H1 (cell line): ENCODE measurements around the gene PLA2G4D. TPM values are rescaled to one million over a fixed set of nuclear protein-coding genes. Genes with fewer than 3 reads are reported as not detected.

Experiments
- CTCF ChIA-PET: fragments of 300-600 bp; sonication (Branson Sonifier 250); formaldehyde crosslinking; loops from one replicate; lab custom pipeline; 2021; ENCODE audit not compliant: partially characterized antibody; lab: Charles Lee
- POLR2A ChIA-PET: fragments of 300-600 bp; sonication (Branson Sonifier 250); formaldehyde crosslinking; loops from one replicate; lab custom pipeline; 2021; ENCODE audit warnings: inconsistent platforms; ENCODE audit not compliant: partially characterized antibody; lab: Charles Lee
- DNase-seq, 2 experiments: peaks; one replicate each; pipeline versions ENCODE4 v3.0.0 to v3.0.0-alpha.2; 2010 to 2022; ENCODE audit warnings: low spot score in 2 of 2, low read depth in 1 of 2, mixed read lengths in 1 of 2
- FAIRE-seq: peaks from 2 replicates; lab custom pipeline; 2011; peaks lifted over from hg19 to GRCh38; lab: Jason Lieb, UNC
- H2AFZ ChIP-seq: 2 replicates; pipeline ENCODE4 v1.8.1; 2012; ENCODE audit warnings: low read length, inconsistent platforms
- H2AK5ac ChIP-seq: 2 replicates; pipeline ENCODE4 v1.6.1; 2013; ENCODE audit warnings: low read depth, low read length
- H2BK120ac ChIP-seq: replicated peaks from 2 replicates; pipeline ENCODE3; 2013; ENCODE audit warnings: low read depth, low read length, inconsistent platforms
- H2BK12ac ChIP-seq: 2 replicates; pipeline ENCODE4 v1.6.1; 2013; ENCODE audit warnings: low read depth, low read length
- H2BK15ac ChIP-seq: 2 replicates; pipeline ENCODE4 v1.6.1; 2013; ENCODE audit warnings: low read length
- H2BK20ac ChIP-seq: 2 replicates; pipeline ENCODE4 v1.6.1; 2013; ENCODE audit warnings: low read length
- H2BK5ac ChIP-seq: 2 replicates; pipeline ENCODE4 v1.6.1; 2013; ENCODE audit warnings: low read depth, low read length
- H3K14ac ChIP-seq: 2 replicates; pipeline ENCODE4 v1.6.1; 2013; ENCODE audit warnings: inconsistent platforms; ENCODE audit not compliant: insufficient read length
- H3K18ac ChIP-seq: 2 replicates; pipeline ENCODE4 v1.6.1; 2013; ENCODE audit warnings: low read length; ENCODE audit errors: extremely low read depth
- H3K23ac ChIP-seq: 2 replicates; pipeline ENCODE4 v1.6.1; 2013; ENCODE audit warnings: inconsistent platforms; ENCODE audit not compliant: insufficient read length
- H3K23me2 ChIP-seq: 2 replicates; pipeline ENCODE4 v1.6.1; 2013; ENCODE audit warnings: low read depth, low read length
- H3K27ac ChIP-seq: 2 replicates; pipeline ENCODE4 v1.6.1; 2011; ENCODE audit warnings: low read depth, low read length, inconsistent platforms
- H3K27me3 ChIP-seq, 4 experiments: replicated peaks in 1 of 4; 1 replicate in 1 of 4; 2 replicates in 3 of 4; pipeline versions ENCODE4 v1.6.1 to v1.8.1; 2011 to 2013; ENCODE audit warnings: low read length in 3 of 4, mild to moderate bottlenecking in 3 of 4, inconsistent platforms in 2 of 4, mixed read lengths in 2 of 4, moderate library complexity in 1 of 4; ENCODE audit not compliant: control insufficient read depth in 3 of 4, insufficient read depth in 3 of 4; ENCODE audit errors: extremely low read depth in 1 of 4
- H3K36me3 ChIP-seq, 4 experiments: 2 replicates each; pipeline versions ENCODE4 v1.6.1 to v1.8.1; 2011 to 2013; ENCODE audit warnings: mild to moderate bottlenecking in 4 of 4, low read length in 3 of 4, moderate library complexity in 2 of 4, control low read depth in 1 of 4, inconsistent platforms in 1 of 4; ENCODE audit not compliant: insufficient read depth in 4 of 4, control insufficient read depth in 2 of 4
- H3K4ac ChIP-seq: replicated peaks from 2 replicates; pipeline ENCODE3; 2013; ENCODE audit warnings: low read length, low read depth, mixed read lengths, inconsistent platforms; ENCODE audit not compliant: insufficient read length
- H3K4me1 ChIP-seq, 4 experiments: replicated peaks in 1 of 4; 1 replicate in 1 of 4; 2 replicates in 3 of 4; pipeline versions ENCODE4 v1.6.1 to v1.8.1; 2011 to 2013; ENCODE audit warnings: low read length in 3 of 4, inconsistent platforms in 2 of 4, mixed read lengths in 1 of 4; ENCODE audit not compliant: insufficient read depth in 4 of 4, control insufficient read depth in 3 of 4
- H3K4me2 ChIP-seq, 2 experiments: 2 replicates each; pipeline versions ENCODE4 v1.6.1 to v1.8.1; 2011 to 2013; ENCODE audit warnings: low read depth in 2 of 2, low read length in 2 of 2, control low read depth in 1 of 2, inconsistent platforms in 1 of 2, mild to moderate bottlenecking in 1 of 2; ENCODE audit not compliant: insufficient read depth in 1 of 2
- H3K4me3 ChIP-seq, 4 experiments: fragments of 200-600, 300-600 bp in 1 of 4; sonication (generic), shearing (Covaris generic), sonication (Bioruptor Twin) in 1 of 4; 2 replicates each; pipeline versions ENCODE4 v1.5.1 to v1.8.1; 2011 to 2016; ENCODE audit warnings: low read length in 4 of 4, low read depth in 3 of 4, control low read depth in 2 of 4, inconsistent platforms in 2 of 4, mild to moderate bottlenecking in 2 of 4, mixed read lengths in 1 of 4, moderate library complexity in 1 of 4; ENCODE audit not compliant: insufficient read depth in 2 of 4; ENCODE audit errors: extremely low read depth in 1 of 4
- H3K56ac ChIP-seq: replicated peaks from 2 replicates; pipeline ENCODE3; 2013; ENCODE audit warnings: low read depth, mild to moderate bottlenecking, mixed read lengths, low read length, inconsistent platforms; ENCODE audit not compliant: insufficient read length
- H3K79me1 ChIP-seq: 2 replicates; pipeline ENCODE4 v1.6.1; 2013; ENCODE audit warnings: low read depth, low read length, control low read depth
- H3K79me2 ChIP-seq, 2 experiments: 2 replicates each; pipeline versions ENCODE4 v1.6.1 to v1.8.1; 2012 to 2013; ENCODE audit warnings: low read length in 2 of 2, mild to moderate bottlenecking in 2 of 2, inconsistent platforms in 1 of 2; ENCODE audit not compliant: insufficient read depth in 2 of 2, control insufficient read depth in 1 of 2
- H3K9ac ChIP-seq, 4 experiments: replicated peaks in 1 of 4; 1 replicate in 1 of 4; 2 replicates in 3 of 4; pipeline versions ENCODE4 v1.6.1 to v1.8.1; 2011 to 2013; ENCODE audit warnings: low read depth in 3 of 4, low read length in 3 of 4, control low read depth in 2 of 4, mild to moderate bottlenecking in 2 of 4, moderate library complexity in 2 of 4, inconsistent platforms in 1 of 4; ENCODE audit errors: extremely low read depth in 1 of 4
- H3K9me3 ChIP-seq, 2 experiments: 2 replicates each; pipeline versions ENCODE4 v1.6.1 to v1.8.1; 2012 to 2013; ENCODE audit warnings: mild to moderate bottlenecking in 2 of 2, moderate library complexity in 2 of 2, control low read depth in 1 of 2, inconsistent platforms in 1 of 2, low read depth in 1 of 2, low read length in 1 of 2, mixed read lengths in 1 of 2; ENCODE audit not compliant: insufficient read depth in 2 of 2
- H4K20me1 ChIP-seq, 2 experiments: replicated peaks in 1 of 2; 2 replicates each; pipeline versions ENCODE3 to v1.8.1; 2011 to 2013; ENCODE audit warnings: inconsistent platforms in 2 of 2, low read length in 2 of 2, mild to moderate bottlenecking in 1 of 2; ENCODE audit not compliant: insufficient read depth in 2 of 2, control insufficient read depth in 1 of 2
- H4K5ac ChIP-seq: 2 replicates; pipeline ENCODE4 v1.6.1; 2013; ENCODE audit warnings: low read length, low read depth, mixed read lengths, inconsistent platforms; ENCODE audit not compliant: insufficient read length
- H4K8ac ChIP-seq: 2 replicates; pipeline ENCODE4 v1.8.0; 2013; ENCODE audit warnings: mild to moderate bottlenecking, moderate library complexity, low read length, inconsistent platforms; ENCODE audit not compliant: insufficient read depth; ENCODE audit errors: extremely low read depth
- H4K91ac ChIP-seq: replicated peaks from 2 replicates; pipeline ENCODE3; 2013; ENCODE audit warnings: low read length, mixed read lengths, inconsistent platforms; ENCODE audit not compliant: insufficient read length
- ATF3 ChIP-seq: IDR thresholded peaks from 2 replicates; pipeline ENCODE4 v1.6.1; 2011; ENCODE audit warnings: low read depth, mild to moderate bottlenecking, low read length; ENCODE audit not compliant: insufficient read depth
- CBX5 ChIP-seq: fragments of 300-800, 300-1000 bp; sonication (generic); IDR thresholded peaks from 2 replicates; pipeline ENCODE4 v1.7.1; 2016; ENCODE audit warnings: antibody characterized with exemption, low read length, low read depth
- FOSL1 ChIP-seq: IDR thresholded peaks from 2 replicates; pipeline ENCODE4 v1.6.1; 2011; ENCODE audit warnings: mild to moderate bottlenecking, low read depth, low read length, moderate library complexity; ENCODE audit not compliant: insufficient read depth
- MAFK ChIP-seq: IDR thresholded peaks from 2 replicates; pipeline ENCODE4 v1.6.1; 2012; ENCODE audit warnings: low read depth, mild to moderate bottlenecking, improper control_type of control experiment, low read length
- SIRT6 ChIP-seq: IDR thresholded peaks from one replicate; pipeline ENCODE4 v1.7.1; 2012; ENCODE audit warnings: low read length, inconsistent platforms
- SUZ12 ChIP-seq: fragments of 200-600 bp; sonication (generic); IDR thresholded peaks from 2 replicates; pipeline ENCODE4 v1.6.1; 2012; ENCODE audit warnings: mild to moderate bottlenecking, inconsistent platforms, low read length, moderate library complexity, mixed read lengths
- WGBS, 2 experiments: shearing (Covaris generic) in 1 of 2; methylation state at CpG; one replicate each; pipeline versions ENCODE4 v1.1.6 to v1.1.7; 2013 to 2015; ENCODE audit warnings: low lambda C conversion rate in 2 of 2, mixed read lengths in 2 of 2, inconsistent platforms in 1 of 2, low coverage in 1 of 2, missing lambda C conversion rate in 1 of 2; ENCODE audit not compliant: insufficient replicate concordance in 2 of 2, insufficient coverage in 1 of 2, insufficient read length in 1 of 2; ENCODE audit errors: extremely low coverage in 1 of 2, missing lambda C conversion rate in 1 of 2; 5-methylcytosine and 5-hydroxymethylcytosine counted together
- polyA plus RNA-seq, 7 experiments: library from polyadenylated mRNA; depleted of rRNA in 3 of 7; stranded (reverse) in 5 of 7; unstranded in 2 of 7; fragments of >200 nt in 5 of 7; fragments of 200-250 nt in 2 of 7; gene quantifications; 1 replicate in 5 of 7; 2 replicates in 1 of 7; 4 replicates in 1 of 7; pipeline versions ENCODE4 v1.2.1 to v1.2.3, GENCODE V29; 2011 to 2013; ENCODE audit warnings: missing spikeins in 2 of 7, mixed read lengths in 2 of 7
- total RNA-seq: library from RNA; stranded (reverse); fragmentation: NEBNext Ultra II Directional; extraction: Animal tissue kit (Norgen Biotek cat#: 25700); gene quantifications from 2 replicates; pipeline ENCODE4 v1.2.1, GENCODE V29; 2021

Gene PLA2G4D
- total and polyA plus RNA-seq, 2 of the 8 experiments (the other 6 are each of a cell fraction or from before 2014, with no cell fraction given), result 0.07 to 0.18 TPM

DNA sequence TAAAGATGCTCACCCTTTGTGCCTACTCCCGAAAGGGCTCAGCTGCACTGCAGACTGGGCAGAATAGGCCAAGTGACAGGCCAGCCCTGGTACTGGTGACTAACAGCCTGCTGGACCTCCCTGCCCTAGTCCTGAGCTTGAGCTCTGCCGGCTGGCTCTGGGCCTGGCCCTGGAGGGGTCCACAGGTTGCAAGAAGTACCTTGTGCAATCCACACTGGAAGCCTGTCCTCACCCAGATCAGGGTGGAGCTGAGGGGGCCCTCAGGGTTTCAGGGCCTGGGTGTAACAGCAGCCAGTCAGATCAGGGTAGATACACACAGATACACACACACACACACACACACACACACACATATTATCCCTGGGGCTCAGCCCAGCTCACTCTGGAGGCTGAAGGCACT, 27.3 kb upstream of the PLA2G4D start:
- Histone ChIP-seq H3K36me3 (no peaks in the 10 kb centered on the region), H4K5ac (no peak overlapping the region), H3K4me2 (no peak overlapping the region), H2BK20ac (no peak overlapping the region), H3K23ac (no peak overlapping the region), H2BK120ac (no peak overlapping the region), H3K4me3 (no peak overlapping the region), H2BK12ac (no peak overlapping the region), H2AFZ (no peak overlapping the region), H3K14ac (no peak overlapping the region), H3K23me2 (no peaks in the 10 kb centered on the region), H3K4me1 (peaks cover 0 to 6% (median under 1%) of the 10 kb centered on the region in 4 experiments; a peak in 3 of 7 replicates), H3K4ac (no peak overlapping the region), H3K27ac (no peak overlapping the region), H4K20me1 (no peaks in the 10 kb centered on the region), H3K27me3 (no peaks in the 10 kb centered on the region), H3K9me3 (no peaks in the 10 kb centered on the region), H2BK5ac (no peak overlapping the region), H3K56ac (no peak overlapping the region), H3K79me1 (no peaks in the 10 kb centered on the region), H3K9ac (no peak overlapping the region), H3K18ac (no peak overlapping the region), H4K8ac (no peak overlapping the region; the same call in 1 of the 2 replicates), H4K91ac (no peak overlapping the region), H2AK5ac (no peak overlapping the region), H3K79me2 (no peaks in the 10 kb centered on the region), H2BK15ac (no peak overlapping the region)
- WGBS, 2 experiments, result 45% methylated on average over 2 of the region's 2 CpGs; no CpG with 5 or more reads in 1 of the 2 experiments
- DNase-seq (no peak), FAIRE-seq (no peak)
- ChIA-PET POLR2A (no interaction called here), CTCF (interaction anchor here (0.5 to 5.1 kb wide), 6 partner anchors 11 to 266 kb away, joined by 3 to 43 read pairs (median 21); no protein-coding TSS in a partner anchor)
- TF ChIP-seq SUZ12, result no peak
- no peak for TF ChIP-seq CBX5
- TF ChIP-seq ATF3, result no peak
- no peak for TF ChIP-seq SIRT6
- no peak for TF ChIP-seq FOSL1
- no peak for TF ChIP-seq MAFK
